NCI-H1092 (cell line): Measurements from ENCODE around the gene MAN2A2.

ENCODE experiments used
- DNase-seq: peaks from one replicate; lab custom pipeline; 2025; lab: John Stamatoyannopoulos, UW

MAN2A2 gene

GRCh38 chr15:90967206-90967605 lies 64.1 kb downstream of the MAN2A2 start:
- DNase-seq = no peak

DNA sequence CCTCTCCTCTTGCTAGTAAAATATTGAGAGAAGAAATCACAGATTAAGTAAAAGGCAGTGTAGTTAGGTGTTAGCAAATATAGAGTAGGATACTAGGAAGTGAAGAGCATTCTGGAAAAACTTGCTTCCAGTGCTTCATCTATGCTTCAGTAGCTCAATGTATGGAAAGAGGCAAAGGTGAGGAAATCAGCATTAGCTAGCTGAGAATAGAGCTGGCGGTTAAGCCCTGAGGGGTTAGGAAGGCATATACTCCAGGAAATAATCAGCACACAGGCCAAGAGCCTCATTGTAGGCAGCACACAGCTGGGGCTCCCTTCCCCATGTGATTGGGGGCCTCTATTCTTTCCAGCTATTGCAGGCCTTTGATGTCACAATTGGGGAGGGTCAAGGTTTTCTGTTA lies 65.3 kb downstream of the MAN2A2 start:
- no peak for DNase-seq

DNA sequence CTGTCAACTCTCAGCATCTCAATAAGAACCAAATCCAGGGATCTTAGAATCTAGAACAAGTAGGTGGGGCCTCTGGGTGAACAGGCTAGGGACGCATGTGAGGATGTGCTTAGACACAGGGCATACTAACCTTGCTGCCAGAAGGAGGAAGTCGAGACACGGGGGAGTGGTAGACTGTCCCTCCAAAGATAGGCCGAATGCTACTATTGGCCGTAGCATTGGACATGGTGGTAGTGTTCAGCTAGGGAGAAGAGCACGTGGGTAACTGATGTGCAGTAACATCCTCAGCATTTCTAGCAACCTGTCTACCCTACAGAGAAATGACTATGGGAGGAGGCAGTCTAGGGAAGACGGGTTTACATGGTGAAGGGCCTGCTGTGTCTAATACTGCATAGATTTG lies 67.2 kb downstream of the MAN2A2 start:
- DNase-seq = no peak

- no peak for DNase-seq
These were observed 69.0 kb downstream of the MAN2A2 start for GRCh38 chr15:90972133-90972532.
